Right lobe of liver (tissue), 6 donors: ENCODE results near the gene HSD17B13. TPM values are rescaled to one million over a fixed set of nuclear protein-coding genes. Genes with fewer than 3 reads are reported as not detected.

ENCODE experiments used
- ATAC-seq, 4 donors: fragments of 200-7000 bp; cut with Tn5 transposase; one replicate each; pipeline ENCODE4 v1.9.1; 2020; ENCODE audit warnings: mild to moderate bottlenecking in 4 of 4, moderate library complexity in 4 of 4
- DNase-seq, 3 donors: peaks; one replicate each; pipeline ENCODE4 v3.0.0-alpha.2; 2020
- H3K27ac ChIP-seq, 3 donors: fragments of 200-600 bp; one replicate each; pipeline ENCODE4 v1.8.0; 2022
- H3K27me3 ChIP-seq, 2 donors: fragments of 200-600 bp; one replicate each; pipeline ENCODE4 v1.8.0; 2022
- H3K36me3 ChIP-seq, 4 donors: fragments of 200-600 bp; sonication (generic) in 1 of 4; one replicate each; pipeline versions ENCODE4 v1.5.1 to v1.8.0; 2017 to 2022; ENCODE audit warnings: control low read depth in 1 of 4
- H3K4me1 ChIP-seq, 4 donors: fragments of 200-600 bp; sonication (generic) in 1 of 4; one replicate each; pipeline versions ENCODE4 v1.5.1 to v1.8.0; 2017 to 2022; ENCODE audit warnings: control low read depth in 1 of 4
- H3K4me3 ChIP-seq, 3 donors: fragments of 200-600 bp; one replicate each; pipeline ENCODE4 v1.8.0; 2022
- H3K9me3 ChIP-seq, 4 donors: fragments of 200-600 bp; sonication (generic) in 1 of 4; one replicate each; pipeline versions ENCODE4 v1.5.1 to v1.8.0; 2017 to 2022; ENCODE audit warnings: control low read depth in 1 of 4
- POLR2A ChIP-seq: fragments of 450-650 bp; IDR thresholded peaks from one replicate; pipeline ENCODE4 v1.6.1; 2017; ENCODE audit warnings: antibody characterized with exemption, mild to moderate bottlenecking
- WGBS: methylation state at CpG from one replicate; pipeline ENCODE4 v1.1.6; 2018; ENCODE audit warnings: low coverage, low lambda C conversion rate; ENCODE audit not compliant: insufficient coverage; ENCODE audit errors: missing lambda C conversion rate; 5-methylcytosine and 5-hydroxymethylcytosine counted together
- intact Hi-C, 2 donors: fragments of 100-400 bp; cut with DNase I; formaldehyde crosslinking; loops; one replicate each; pipeline versions ENCODE4 v1.11.2 to v1.14.1; 2022
- long read RNA-seq: library from polyadenylated mRNA; unstranded; transcript quantifications from one replicate; pipeline ENCODE4 v2.0.0, GENCODE V29; 2019
- total RNA-seq, 6 experiments: library from RNA; depleted of rRNA in 2 of 6; stranded (reverse); fragments of >200 nt in 2 of 6; fragmentation: NEBNext Ultra II Directional in 3 of 6; extraction: Animal tissue kit (Norgen Biotek cat#: 25700) in 3 of 6; gene quantifications; one replicate each; pipeline versions ENCODE4 v1.1.0 to v1.2.4, GENCODE V29; 2016 to 2023
- TF ChIP-seq, protein P1 (sequence below), 4 donors: fragments of 200-600 bp in 3 of 4; fragments of 450-650 bp in 1 of 4; IDR thresholded peaks; one replicate each; pipeline versions ENCODE4 v1.5.1 to v1.8.0; 2016 to 2022; ENCODE audit warnings: antibody characterized with exemption in 4 of 4, mild to moderate bottlenecking in 2 of 4
- donor health status: DM: no; HTN: yes; CAD: no.
- donor health status: DM: no; HTN: no; CAD: no.
- donor health status: DM: no; HTN: no; CAD: no.
- donor health status: DM: no; HTN: yes; CAD: no.
- donor health status: DM: no; HTN: yes; CAD: no.

Gene HSD17B13, protein sequence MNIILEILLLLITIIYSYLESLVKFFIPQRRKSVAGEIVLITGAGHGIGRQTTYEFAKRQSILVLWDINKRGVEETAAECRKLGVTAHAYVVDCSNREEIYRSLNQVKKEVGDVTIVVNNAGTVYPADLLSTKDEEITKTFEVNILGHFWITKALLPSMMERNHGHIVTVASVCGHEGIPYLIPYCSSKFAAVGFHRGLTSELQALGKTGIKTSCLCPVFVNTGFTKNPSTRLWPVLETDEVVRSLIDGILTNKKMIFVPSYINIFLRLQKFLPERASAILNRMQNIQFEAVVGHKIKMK
- total RNA-seq, result 100 to 1,000 TPM in 2 of 6 experiments, 10 to 100 TPM in 4; 27.1 to 181 (median 65.3) TPM
- long read RNA-seq, transcript HSD17B13-202 (7 exons, 2,397 nt), result major isoform, 46 of 56 reads
- long read RNA-seq, partial matches to known transcripts, result 4 of 56 reads
- long read RNA-seq, other reads (novel, unspliced or antisense), result 4 of 56 reads

DNA sequence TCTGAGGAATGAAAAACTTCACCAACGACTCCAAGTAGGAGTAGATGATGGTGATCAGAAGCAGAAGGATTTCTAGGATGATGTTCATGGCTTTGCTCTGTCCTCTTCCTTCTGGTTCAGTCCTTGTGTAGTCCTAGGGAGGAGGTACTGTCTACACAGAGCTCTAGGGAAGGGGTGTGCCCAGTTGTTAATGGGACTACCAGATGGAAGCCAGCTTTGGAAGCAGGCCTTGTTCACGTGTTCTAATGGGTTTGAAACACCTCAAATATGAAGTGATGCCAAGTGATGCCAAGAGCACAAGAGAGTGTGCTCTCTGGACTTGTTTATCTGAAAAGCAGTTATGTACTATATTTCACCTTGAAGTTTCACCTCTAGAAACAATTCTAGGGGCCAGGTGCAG is at the start of gene HSD17B13:
HSD17B13 (minus strand) TSS at position 129 of the 400 bp plus-strand sequence; CDS start at position 88, 41 bp downstream.
- peak; percentile 79 to 97 (median 88) for ATAC-seq
- no peaks in the 10 kb centered on the region for H3K27me3 ChIP-seq
- DNase-seq, result peak; percentile 28 to 89 (median 66)
- intact Hi-C loops, result no loop called here
- peak within 1 kb of the TSS; percentile 1 to 64 (median 57) for H3K4me3 ChIP-seq
- peaks cover 0 to 14% (median 0%) of the 10 kb centered on the region in 4 donors for H3K4me1 ChIP-seq
- H3K9me3 ChIP-seq, result no peaks in the 10 kb centered on the region
- H3K36me3 ChIP-seq, result no peaks in the 10 kb centered on the region
- TF ChIP-seq POLR2A, result peak; percentile 75
- TF ChIP-seq, protein P1, sequence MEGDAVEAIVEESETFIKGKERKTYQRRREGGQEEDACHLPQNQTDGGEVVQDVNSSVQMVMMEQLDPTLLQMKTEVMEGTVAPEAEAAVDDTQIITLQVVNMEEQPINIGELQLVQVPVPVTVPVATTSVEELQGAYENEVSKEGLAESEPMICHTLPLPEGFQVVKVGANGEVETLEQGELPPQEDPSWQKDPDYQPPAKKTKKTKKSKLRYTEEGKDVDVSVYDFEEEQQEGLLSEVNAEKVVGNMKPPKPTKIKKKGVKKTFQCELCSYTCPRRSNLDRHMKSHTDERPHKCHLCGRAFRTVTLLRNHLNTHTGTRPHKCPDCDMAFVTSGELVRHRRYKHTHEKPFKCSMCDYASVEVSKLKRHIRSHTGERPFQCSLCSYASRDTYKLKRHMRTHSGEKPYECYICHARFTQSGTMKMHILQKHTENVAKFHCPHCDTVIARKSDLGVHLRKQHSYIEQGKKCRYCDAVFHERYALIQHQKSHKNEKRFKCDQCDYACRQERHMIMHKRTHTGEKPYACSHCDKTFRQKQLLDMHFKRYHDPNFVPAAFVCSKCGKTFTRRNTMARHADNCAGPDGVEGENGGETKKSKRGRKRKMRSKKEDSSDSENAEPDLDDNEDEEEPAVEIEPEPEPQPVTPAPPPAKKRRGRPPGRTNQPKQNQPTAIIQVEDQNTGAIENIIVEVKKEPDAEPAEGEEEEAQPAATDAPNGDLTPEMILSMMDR (IDR thresholded peaks at IDR 0.05), result no peak
- WGBS, result 16% methylated on average over 2 of the region's 2 CpGs
- peak within 1 kb of the TSS; percentile 15 to 81 (median 77) for H3K27ac ChIP-seq

DNA sequence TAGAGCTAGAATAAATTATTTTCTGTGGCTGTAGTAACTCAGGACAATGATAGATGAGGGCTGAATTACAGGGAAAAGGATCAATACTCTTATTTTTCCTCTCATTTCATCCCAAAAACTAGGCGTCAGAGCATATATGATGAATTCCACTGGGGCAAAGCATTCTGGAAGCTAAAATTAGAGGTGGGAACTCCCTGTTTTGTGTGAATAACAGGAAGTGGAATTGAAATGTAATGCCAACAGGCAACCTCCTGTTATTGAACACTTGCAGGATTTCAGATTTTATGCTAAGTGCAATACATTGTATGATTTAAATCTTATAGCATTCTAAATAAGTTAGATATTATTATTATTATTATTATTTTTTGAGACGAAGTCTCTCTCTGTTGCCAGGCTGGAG is 47.4 kb upstream of the HSD17B13 start:
- Histone ChIP-seq H3K36me3 (peaks cover 0 to 89% (median 33%) of the 10 kb centered on the region in 4 donors), H3K27me3 (no peaks in the 10 kb centered on the region), H3K9me3 (no peaks in the 10 kb centered on the region), H3K27ac (no peak overlapping the region), H3K4me3 (no peak overlapping the region), H3K4me1 (peaks cover 0 to 8% (median 2%) of the 10 kb centered on the region in 4 donors)
- intact Hi-C loops, result no loop called here
- 83% methylated on average over 2 of the region's 2 CpGs for WGBS
- ATAC-seq (no peak), DNase-seq (no peak)
- TF ChIP-seq, protein P1 (IDR thresholded peaks at IDR 0.05), result no peak
- no peak for TF ChIP-seq POLR2A

DNA sequence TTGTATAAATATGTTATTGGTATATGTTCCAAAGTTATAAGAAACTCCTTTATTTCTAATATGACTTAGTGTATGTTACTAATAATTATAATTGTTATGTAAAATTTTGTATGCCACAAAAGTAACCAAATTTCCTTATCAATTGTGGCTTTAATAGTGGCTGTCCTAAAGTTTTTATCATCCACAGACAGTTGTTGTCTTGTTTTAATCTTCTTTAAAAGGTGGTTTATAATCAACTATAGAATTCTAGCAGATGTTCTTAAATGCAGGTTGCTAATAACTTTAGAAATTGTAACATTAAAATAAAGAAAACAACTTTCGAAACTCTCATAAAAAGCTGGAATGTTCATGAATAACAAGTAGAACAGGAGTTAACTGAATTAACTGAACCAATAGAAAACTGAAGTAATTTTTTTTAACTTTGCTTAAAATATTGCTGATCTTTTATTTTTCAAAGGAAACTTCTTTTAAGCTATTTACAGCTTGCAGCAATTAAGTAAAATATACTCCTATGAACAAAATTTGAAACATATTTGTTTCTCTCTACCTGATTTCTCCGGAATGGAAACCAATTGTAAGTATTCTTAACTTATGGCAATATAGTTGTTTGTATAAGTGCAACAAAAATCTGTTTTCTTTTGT is 44.0 kb upstream of the HSD17B13 start:
- no peak overlapping the region for H3K4me3 ChIP-seq
- intact Hi-C loops, result loop anchor here in 1 of 2 donors (10.0 kb wide), 1 partner anchor 98 kb away; no protein-coding TSS in a partner anchor
- no peaks in the 10 kb centered on the region for H3K9me3 ChIP-seq
- DNase-seq (no peak), ATAC-seq (no peak)
- no peaks in the 10 kb centered on the region for H3K4me1 ChIP-seq
- 93% methylated on average over 2 of the region's 2 CpGs for WGBS
- no peak for TF ChIP-seq POLR2A
- TF ChIP-seq, protein P1 (IDR thresholded peaks at IDR 0.05), result no peak
- peaks cover 0 to 90% (median 29%) of the 10 kb centered on the region in 4 donors for H3K36me3 ChIP-seq
- no peaks in the 10 kb centered on the region for H3K27me3 ChIP-seq
- no peak overlapping the region for H3K27ac ChIP-seq

DNA sequence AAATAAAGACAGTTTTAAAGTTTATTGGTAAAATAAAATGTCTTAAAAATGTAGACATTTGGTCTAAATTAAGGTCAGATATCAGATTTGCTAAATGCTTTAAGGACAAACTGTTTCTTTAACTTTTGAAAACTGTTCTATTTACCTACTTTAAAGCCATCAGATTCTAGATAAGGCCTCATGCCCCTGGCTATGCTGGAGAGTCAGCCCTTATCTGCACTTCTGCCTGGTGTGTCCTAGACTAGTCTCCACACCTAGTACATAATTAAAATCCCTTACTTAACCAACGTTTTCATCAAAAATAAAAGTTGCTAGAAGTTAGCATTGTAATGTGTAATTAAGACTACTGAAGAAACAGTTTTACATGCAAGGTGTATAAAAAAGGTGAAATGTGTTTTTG is 42.7 kb upstream of the HSD17B13 start:
- WGBS, result 32% methylated on average over 1 of the region's 1 CpG
- intact Hi-C loops, result loop anchor here in 1 of 2 donors (10.0 kb wide), 1 partner anchor 99 kb away; no protein-coding TSS in a partner anchor
- Histone ChIP-seq H3K27ac (no peak overlapping the region), H3K9me3 (no peaks in the 10 kb centered on the region), H3K36me3 (peaks cover 0 to 88% (median 26%) of the 10 kb centered on the region in 4 donors), H3K4me3 (no peak overlapping the region), H3K27me3 (no peaks in the 10 kb centered on the region), H3K4me1 (peaks cover 0 to 9% (median 4%) of the 10 kb centered on the region in 4 donors)
- DNase-seq, result no peak
- TF ChIP-seq, protein P1 (IDR thresholded peaks at IDR 0.05), result no peak
- TF ChIP-seq POLR2A, result no peak
- no peak for ATAC-seq
